Kidney (tissue), 14 donors: ENCODE data around the gene TBPL1. TPM values are rescaled to one million over a fixed set of nuclear protein-coding genes. Genes with fewer than 3 reads are reported as not detected.

ENCODE experiments used
- DNase-seq, 5 donors: peaks; one replicate each; pipeline ENCODE4 v3.0.0-alpha.2; 2013 to 2020
- FAIRE-seq: peaks from 2 replicates; lab custom pipeline; 2012; peaks lifted over from hg19 to GRCh38; lab: Jason Lieb, UNC
- H3K27ac ChIP-seq, 2 donors: one replicate each; pipeline ENCODE4 v1.7.0; 2013; ENCODE audit warnings: low read depth in 2 of 2, low read length in 2 of 2, inconsistent platforms in 1 of 2
- H3K27me3 ChIP-seq: one replicate; pipeline ENCODE4 v1.7.1; 2013; ENCODE audit warnings: low read length, inconsistent platforms; ENCODE audit not compliant: control insufficient read depth, insufficient read depth
- H3K36me3 ChIP-seq, 3 donors: one replicate each; pipeline versions ENCODE4 v1.7.0 to v1.7.1; 2013; ENCODE audit warnings: low read length in 3 of 3, control low read depth in 1 of 3, inconsistent platforms in 1 of 3; ENCODE audit not compliant: insufficient read depth in 3 of 3, control insufficient read depth in 2 of 3
- H3K4me1 ChIP-seq, 3 donors: one replicate each; pipeline versions ENCODE4 v1.7.0 to v1.7.1; 2013; ENCODE audit warnings: low read length in 3 of 3, inconsistent platforms in 1 of 3, low read depth in 1 of 3; ENCODE audit not compliant: control insufficient read depth in 2 of 3, insufficient read depth in 2 of 3
- H3K4me3 ChIP-seq, 3 donors: one replicate each; pipeline versions ENCODE4 v1.7.0 to v1.8.1; 2013; ENCODE audit warnings: low read length in 3 of 3, control low read depth in 1 of 3, inconsistent platforms in 1 of 3
- H3K9ac ChIP-seq, 3 donors: one replicate each; pipeline versions ENCODE4 v1.7.0 to v1.7.1; 2013; ENCODE audit warnings: low read length in 3 of 3, control low read depth in 1 of 3, inconsistent platforms in 1 of 3
- H3K9me3 ChIP-seq, 3 donors: one replicate each; pipeline versions ENCODE4 v1.7.0 to v1.7.1; 2013; ENCODE audit warnings: low read length in 3 of 3, control low read depth in 1 of 3, inconsistent platforms in 1 of 3; ENCODE audit not compliant: control insufficient read depth in 2 of 3, insufficient read depth in 1 of 3
- intact Hi-C: fragments of 100-400 bp; cut with DNase I; formaldehyde crosslinking; loops from one replicate; pipeline ENCODE4 v1.11.1; 2022
- polyA plus RNA-seq: library from polyadenylated mRNA; stranded (reverse); fragments of 350-450 nt; fragmentation: Illumina TruSeq; extraction: RNeasy Lipid Tissue Mini Kit (QIAGEN cat#74804); gene quantifications from one replicate; pipeline ENCODE4 v1.2.3, GENCODE V29; 2014; ENCODE audit warnings: low read depth, low replicate concordance; ENCODE audit not compliant: insufficient read depth
- total RNA-seq: library from RNA; stranded (reverse); fragmentation: NEBNext Ultra II Directional; extraction: Animal tissue kit (Norgen Biotek cat#: 25700); gene quantifications from one replicate; pipeline ENCODE4 v1.2.1, GENCODE V29; 2021
- TF ChIP-seq, protein P1 (sequence below): IDR thresholded peaks from 3 replicates; pipeline ENCODE4 v1.5.1; 2012; ENCODE audit warnings: mild to moderate bottlenecking, moderate library complexity, borderline replicate concordance; ENCODE audit not compliant: insufficient read depth; ENCODE audit errors: extremely low read depth
- donor health status: control.
- donor health status: control.
- donor health status: control.
- donor health status: control.
- donor health status: control.
- donor health status: DM: yes; HTN: yes; CAD: no.
- donor health status: Normal renal cell carcinoma (clear cell type).

The TBPL1 gene
- total and polyA plus RNA-seq, 2 donors from 2014 or later = 17.3 to 20.7 TPM

DNA sequence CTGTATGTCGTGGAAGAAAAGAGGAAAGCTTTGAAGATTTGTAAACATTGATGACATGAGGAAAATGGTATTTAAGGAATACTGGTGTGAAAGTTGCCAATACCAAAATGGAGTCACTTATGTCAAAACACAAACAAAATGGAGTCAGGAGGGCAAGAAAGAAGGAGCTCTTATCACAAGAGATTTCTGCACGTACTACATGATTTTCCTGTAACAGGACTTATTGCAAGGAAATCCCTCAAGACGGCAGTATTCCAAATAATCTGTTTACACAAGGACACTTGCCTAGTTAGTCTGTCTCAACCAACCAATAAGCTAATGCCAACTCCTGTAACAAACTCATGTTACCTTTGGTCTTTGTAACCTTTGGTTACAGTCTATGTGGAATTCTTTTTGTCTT is 69.6 kb downstream of the TBPL1 start:
- Histone ChIP-seq H3K4me3 (no peak overlapping the region), H3K9me3 (no peaks in the 10 kb centered on the region), H3K27ac (no peak overlapping the region), H3K36me3 (no peaks in the 10 kb centered on the region), H3K27me3 (no peaks in the 10 kb centered on the region), H3K9ac (no peak overlapping the region), H3K4me1 (no peaks in the 10 kb centered on the region)
- intact Hi-C loops = no loop called here
- no peak for FAIRE-seq
- TF ChIP-seq, protein P1, sequence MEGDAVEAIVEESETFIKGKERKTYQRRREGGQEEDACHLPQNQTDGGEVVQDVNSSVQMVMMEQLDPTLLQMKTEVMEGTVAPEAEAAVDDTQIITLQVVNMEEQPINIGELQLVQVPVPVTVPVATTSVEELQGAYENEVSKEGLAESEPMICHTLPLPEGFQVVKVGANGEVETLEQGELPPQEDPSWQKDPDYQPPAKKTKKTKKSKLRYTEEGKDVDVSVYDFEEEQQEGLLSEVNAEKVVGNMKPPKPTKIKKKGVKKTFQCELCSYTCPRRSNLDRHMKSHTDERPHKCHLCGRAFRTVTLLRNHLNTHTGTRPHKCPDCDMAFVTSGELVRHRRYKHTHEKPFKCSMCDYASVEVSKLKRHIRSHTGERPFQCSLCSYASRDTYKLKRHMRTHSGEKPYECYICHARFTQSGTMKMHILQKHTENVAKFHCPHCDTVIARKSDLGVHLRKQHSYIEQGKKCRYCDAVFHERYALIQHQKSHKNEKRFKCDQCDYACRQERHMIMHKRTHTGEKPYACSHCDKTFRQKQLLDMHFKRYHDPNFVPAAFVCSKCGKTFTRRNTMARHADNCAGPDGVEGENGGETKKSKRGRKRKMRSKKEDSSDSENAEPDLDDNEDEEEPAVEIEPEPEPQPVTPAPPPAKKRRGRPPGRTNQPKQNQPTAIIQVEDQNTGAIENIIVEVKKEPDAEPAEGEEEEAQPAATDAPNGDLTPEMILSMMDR = no peak
- no peak for DNase-seq

GRCh38 chr6:134026597-134026996 is 73.6 kb downstream of the TBPL1 start:
- no peak for FAIRE-seq
- Histone ChIP-seq H3K27me3 (no peaks in the 10 kb centered on the region), H3K9ac (no peak overlapping the region), H3K9me3 (no peaks in the 10 kb centered on the region), H3K4me1 (peaks cover 0 to 3% (median 0%) of the 10 kb centered on the region in 3 donors), H3K36me3 (peaks cover 0 to 3% (median 0%) of the 10 kb centered on the region in 3 donors), H3K4me3 (no peak overlapping the region), H3K27ac (no peak overlapping the region)
- no peak for DNase-seq
- intact Hi-C loops = no loop called here
- TF ChIP-seq, protein P1 = no peak

DNA sequence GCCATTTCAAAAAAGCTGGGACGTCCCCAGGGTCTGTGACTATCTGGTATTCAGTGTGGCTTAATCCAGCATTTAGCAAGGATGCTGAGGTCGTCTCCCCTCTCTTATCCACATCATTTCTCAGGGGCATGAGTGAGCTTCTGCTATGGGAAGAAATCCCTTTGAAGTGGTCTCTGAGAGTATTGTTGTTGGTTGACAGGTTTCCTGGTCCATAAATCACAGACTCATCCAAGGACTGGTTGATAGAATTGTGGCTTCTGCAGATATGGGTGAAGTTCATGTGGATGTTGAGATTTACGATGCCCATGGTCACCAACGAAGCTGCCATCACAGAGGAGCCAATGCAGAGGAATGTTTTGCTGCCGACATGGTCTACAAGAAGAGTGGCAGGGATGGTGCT is 75.4 kb downstream of the TBPL1 start:
- no peaks in the 10 kb centered on the region for H3K27me3 ChIP-seq
- H3K9ac ChIP-seq = no peak overlapping the region
- DNase-seq = no peak
- no peak for FAIRE-seq
- TF ChIP-seq, protein P1 = no peak
- no peaks in the 10 kb centered on the region for H3K9me3 ChIP-seq
- no peak overlapping the region for H3K27ac ChIP-seq
- intact Hi-C loops = no loop called here
- no peak overlapping the region for H3K4me3 ChIP-seq
- peaks cover 0 to 3% (median 0%) of the 10 kb centered on the region in 3 donors for H3K4me1 ChIP-seq
- H3K36me3 ChIP-seq = peaks cover 0 to 3% (median 0%) of the 10 kb centered on the region in 3 donors
